ENCODE measurements around the gene TMED10.
"Not testable (repeated sequence)": the region's sequence is repeated elsewhere in the genome, so short reads cannot be mapped to it uniquely, and the experiment has no call there.

The TMED10 gene

GRCh38 chr14:75158843-75159614, 17.4 kb downstream of the TMED10 start:
- DNase-seq (ENCODE audit: low spot score): no peak

- DNase-seq (ENCODE audit: low spot score): no peak
Observed at GRCh38 chr14:75156901-75157300, 19.5 kb downstream of the TMED10 start.

GRCh38 chr14:75156111-75156510, 20.3 kb downstream of the TMED10 start:
- DNase-seq (ENCODE audit: low spot score): no peak

GRCh38 chr14:75155169-75155568, 21.2 kb downstream of the TMED10 start:
- DNase-seq (ENCODE audit: low spot score): no peak

- DNase-seq (ENCODE audit: low spot score): no peak
Observed at GRCh38 chr14:75153295-75153694, 23.1 kb downstream of the TMED10 start.

GRCh38 chr14:75151851-75152250, 24.6 kb downstream of the TMED10 start:
- DNase-seq (ENCODE audit: low spot score): no peak

GRCh38 chr14:75150637-75151036, 25.8 kb downstream of the TMED10 start:
- DNase-seq (ENCODE audit: low spot score): not testable (repeated sequence)

GRCh38 chr14:75150150-75150549, 26.3 kb downstream of the TMED10 start:
- no peak for DNase-seq (ENCODE audit: low spot score)

GRCh38 chr14:75147423-75148071, 28.9 kb downstream of the TMED10 start:
- peak; percentile 79 for DNase-seq (ENCODE audit: low spot score)

GRCh38 chr14:75144944-75145343, 31.5 kb downstream of the TMED10 start:
- no peak for DNase-seq (ENCODE audit: low spot score)

- DNase-seq (ENCODE audit: low spot score): no peak
Observed at GRCh38 chr14:75143761-75144527, 32.5 kb downstream of the TMED10 start.

GRCh38 chr14:75142494-75142893, 33.9 kb downstream of the TMED10 start:
- DNase-seq (ENCODE audit: low spot score): no peak

GRCh38 chr14:75141967-75142366, 34.4 kb downstream of the TMED10 start:
- no peak for DNase-seq (ENCODE audit: low spot score)

GRCh38 chr14:75141062-75141461, 35.4 kb downstream of the TMED10 start:
- no peak for DNase-seq (ENCODE audit: low spot score)

GRCh38 chr14:75140620-75141019, 35.8 kb downstream of the TMED10 start:
- DNase-seq (ENCODE audit: low spot score): no peak

- no peak for DNase-seq (ENCODE audit: low spot score)
Observed at GRCh38 chr14:75139185-75139584, 37.2 kb downstream of the TMED10 start.

GRCh38 chr14:75138492-75138891, 37.9 kb downstream of the TMED10 start:
- DNase-seq (ENCODE audit: low spot score): no peak

- no peak for DNase-seq (ENCODE audit: low spot score)
Observed at GRCh38 chr14:75134644-75135043, 41.8 kb downstream of the TMED10 start.

- no peak for DNase-seq (ENCODE audit: low spot score)
Observed at GRCh38 chr14:75133597-75133996, 42.8 kb downstream of the TMED10 start.

- peak; percentile 45 for DNase-seq (ENCODE audit: low spot score)
Observed at GRCh38 chr14:75132382-75133086, 43.9 kb downstream of the TMED10 start.

GRCh38 chr14:75128596-75128990, 47.8 kb downstream of the TMED10 start:
- no peak for DNase-seq (ENCODE audit: low spot score)

GRCh38 chr14:75127903-75128595, 48.4 kb downstream of the TMED10 start:
- no peak for DNase-seq (ENCODE audit: low spot score)
